Measurements from ENCODE around the gene FRMD4A. TPM values are rescaled to one million over a fixed set of nuclear protein-coding genes. Genes with fewer than 3 reads are reported as not detected.
"Not testable (repeated sequence)": the region's sequence is repeated elsewhere in the genome, so short reads cannot be mapped to it uniquely, and the experiment has no call there.

FRMD4A gene
- total and polyA plus RNA-seq, 7 donors, result 3.0 to 27.8 (median 14.4) TPM

GRCh38 chr10:14208231-14208630 is 122.5 kb downstream of the FRMD4A start:
- no peaks in the 10 kb centered on the region for H3K4me1 ChIP-seq
- no peak overlapping the region for H3K27ac ChIP-seq
- no peaks in the 10 kb centered on the region for H3K36me3 ChIP-seq
- no peak for TF ChIP-seq POLR2AphosphoS5 (IDR thresholded peaks at IDR 0.05)
- no peak for TF ChIP-seq EP300 (IDR thresholded peaks at IDR 0.05)
- no peak for TF ChIP-seq CTCF (IDR thresholded peaks at IDR 0.05)
- no peak for TF ChIP-seq POLR2A (IDR thresholded peaks at IDR 0.05)
- WGBS, 2 donors, result 93 to 94% methylated on average over 5 of the region's 5 CpGs
- intact Hi-C loops (cut with DNase I), result no loop called here
- H3K9me3 ChIP-seq, result no peaks in the 10 kb centered on the region
- H3K27me3 ChIP-seq, result no peaks in the 10 kb centered on the region
- no peak overlapping the region for H3K4me3 ChIP-seq
- no peak for DNase-seq

GRCh38 chr10:14205233-14205632 is 125.5 kb downstream of the FRMD4A start:
- TF ChIP-seq CTCF (IDR thresholded peaks at IDR 0.05) (no peak), POLR2AphosphoS5 (IDR thresholded peaks at IDR 0.05) (no peak), POLR2A (IDR thresholded peaks at IDR 0.05) (no peak), EP300 (IDR thresholded peaks at IDR 0.05) (no peak)
- intact Hi-C loops (cut with DNase I), result no loop called here

GRCh38 chr10:14200698-14201544 is 129.8 kb downstream of the FRMD4A start:
- Histone ChIP-seq H3K4me1 (no peaks in the 10 kb centered on the region), H3K27ac (no peak overlapping the region), H3K9me3 (no peaks in the 10 kb centered on the region), H3K36me3 (no peaks in the 10 kb centered on the region), H3K27me3 (peaks cover 0 to 6% (median 4%) of the 10 kb centered on the region in 3 donors), H3K4me3 (no peak overlapping the region)
- intact Hi-C loops (cut with DNase I), result no loop called here
- DNase-seq, result no peak
- TF ChIP-seq POLR2AphosphoS5 (IDR thresholded peaks at IDR 0.05), result no peak
- no peak for TF ChIP-seq POLR2A (IDR thresholded peaks at IDR 0.05)
- TF ChIP-seq CTCF (IDR thresholded peaks at IDR 0.05), result no peak
- no peak for TF ChIP-seq EP300 (IDR thresholded peaks at IDR 0.05)
- 33 to 51% methylated on average over 16 of the region's 16 CpGs for WGBS, 2 donors

More at GRCh38 chr10:14205233-14205632, 125.5 kb downstream of the FRMD4A start:
- Histone ChIP-seq H3K4me3 (no peak overlapping the region), H3K27me3 (peaks cover 0 to 6% (median 4%) of the 10 kb centered on the region in 3 donors), H3K27ac (no peak overlapping the region), H3K9me3 (no peaks in the 10 kb centered on the region), H3K36me3 (no peaks in the 10 kb centered on the region), H3K4me1 (no peaks in the 10 kb centered on the region)
- 74 to 91% methylated on average over 4 of the region's 4 CpGs for WGBS, 2 donors
- no peak for DNase-seq

- H3K4me1 ChIP-seq; DNase-seq; intact Hi-C loops (cut with DNase I); H3K36me3 ChIP-seq; H3K4me3 ChIP-seq; H3K27ac ChIP-seq; H3K9me3 ChIP-seq; H3K27me3 ChIP-seq: not testable (repeated sequence)
- 83 to 94% methylated on average over 4 of the region's 4 CpGs for WGBS, 2 donors
Measured at GRCh38 chr10:14199098-14199497, 131.6 kb downstream of the FRMD4A start.

GRCh38 chr10:14198078-14198477 is 132.6 kb downstream of the FRMD4A start:
- no peak for TF ChIP-seq EP300 (IDR thresholded peaks at IDR 0.05)
- no peak for TF ChIP-seq POLR2A (IDR thresholded peaks at IDR 0.05)
- TF ChIP-seq CTCF (IDR thresholded peaks at IDR 0.05), result no peak
- no peak for TF ChIP-seq POLR2AphosphoS5 (IDR thresholded peaks at IDR 0.05)
- Histone ChIP-seq H3K4me1 (no peaks in the 10 kb centered on the region), H3K4me3 (no peak overlapping the region), H3K27me3 (peaks cover 0 to 6% (median 4%) of the 10 kb centered on the region in 3 donors), H3K36me3 (no peaks in the 10 kb centered on the region), H3K9me3 (no peaks in the 10 kb centered on the region), H3K27ac (no peak overlapping the region)
- intact Hi-C loops (cut with DNase I), result no loop called here
- 79 to 89% methylated on average over 9 of the region's 9 CpGs for WGBS, 2 donors
- no peak for DNase-seq
